GM19025 (cell line): ENCODE measurements around the gene TIMM13.
"Not testable (repeated sequence)": the region's sequence is repeated elsewhere in the genome, so short reads cannot be mapped to it uniquely, and the experiment has no call there.

Source experiments
- ATAC-seq: cut with Tn5 transposase; IDR thresholded peaks from one replicate; pipeline ENCODE4 v1.9.1; 2021; ENCODE audit warnings: mild to moderate bottlenecking, low read depth, moderate library complexity; ENCODE audit not compliant: unreplicated experiment

Gene TIMM13

DNA sequence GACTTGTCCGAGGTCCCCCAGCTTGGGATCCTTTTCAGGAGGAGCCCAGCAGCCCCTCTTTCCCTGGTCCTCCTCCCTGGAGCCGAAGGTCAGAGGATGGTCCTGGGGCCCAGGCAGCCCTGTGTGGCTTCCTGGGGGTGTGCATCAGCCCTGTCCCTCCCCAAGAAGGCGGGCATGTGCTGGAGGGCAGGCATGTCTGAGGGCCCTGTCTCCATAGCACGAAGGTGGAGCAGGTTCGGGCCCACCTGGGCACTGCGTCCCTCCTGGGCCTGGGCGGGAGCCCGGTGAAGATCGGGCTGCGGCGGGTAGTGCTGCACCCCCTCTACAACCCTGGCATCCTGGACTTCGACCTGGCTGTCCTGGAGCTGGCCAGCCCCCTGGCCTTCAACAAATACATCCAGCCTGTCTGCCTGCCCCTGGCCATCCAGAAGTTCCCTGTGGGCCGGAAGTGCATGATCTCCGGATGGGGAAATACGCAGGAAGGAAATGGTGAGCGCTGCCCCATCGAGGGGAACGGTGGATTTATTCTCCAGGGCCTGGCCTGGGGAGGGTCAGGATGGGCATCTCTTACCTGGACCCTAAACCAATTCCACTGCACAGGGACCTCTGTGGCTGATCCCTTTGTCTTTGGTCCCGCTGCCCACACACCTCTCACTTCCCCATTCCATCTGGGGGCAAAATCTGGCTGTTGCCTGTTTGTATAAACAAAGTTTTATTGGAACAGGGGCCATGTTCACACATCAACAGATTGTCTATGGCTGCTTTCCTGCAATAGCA is 10.9 kb downstream of the TIMM13 start:
- ATAC-seq: no peak

DNA sequence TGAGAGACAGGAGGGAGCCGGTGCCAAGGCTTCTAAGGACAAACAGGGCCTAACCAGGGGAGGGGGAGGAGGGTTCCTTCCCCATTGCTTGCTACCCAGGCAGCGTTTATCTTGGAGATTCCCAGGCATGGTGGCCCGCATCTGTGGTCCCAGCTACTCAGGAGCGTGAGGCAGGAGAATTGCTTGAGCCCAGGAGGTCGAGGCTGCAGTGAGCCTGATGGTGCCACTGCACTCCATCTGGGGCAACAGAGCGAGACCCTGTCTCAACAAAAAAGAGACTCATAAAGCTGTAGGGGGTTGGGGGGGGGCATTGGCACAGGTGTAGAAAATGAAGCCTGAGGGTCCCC is 11.4 kb downstream of the TIMM13 start:
- ATAC-seq: no peak

GRCh38 chr19:2415281-2415972 is 12.0 kb downstream of the TIMM13 start:
- ATAC-seq: no peak

DNA sequence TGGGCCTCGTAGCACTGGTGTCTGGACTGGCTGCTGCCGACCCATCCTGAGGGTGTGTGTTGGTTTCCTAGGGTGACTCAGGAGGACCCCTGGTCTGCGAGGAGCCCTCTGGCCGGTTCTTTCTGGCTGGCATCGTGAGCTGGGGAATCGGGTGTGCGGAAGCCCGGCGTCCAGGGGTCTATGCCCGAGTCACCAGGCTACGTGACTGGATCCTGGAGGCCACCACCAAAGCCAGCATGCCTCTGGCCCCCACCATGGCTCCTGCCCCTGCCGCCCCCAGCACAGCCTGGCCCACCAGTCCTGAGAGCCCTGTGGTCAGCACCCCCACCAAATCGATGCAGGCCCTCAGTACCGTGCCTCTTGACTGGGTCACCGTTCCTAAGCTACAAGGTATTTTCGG is 13.8 kb downstream of the TIMM13 start:
- no peak for ATAC-seq

DNA sequence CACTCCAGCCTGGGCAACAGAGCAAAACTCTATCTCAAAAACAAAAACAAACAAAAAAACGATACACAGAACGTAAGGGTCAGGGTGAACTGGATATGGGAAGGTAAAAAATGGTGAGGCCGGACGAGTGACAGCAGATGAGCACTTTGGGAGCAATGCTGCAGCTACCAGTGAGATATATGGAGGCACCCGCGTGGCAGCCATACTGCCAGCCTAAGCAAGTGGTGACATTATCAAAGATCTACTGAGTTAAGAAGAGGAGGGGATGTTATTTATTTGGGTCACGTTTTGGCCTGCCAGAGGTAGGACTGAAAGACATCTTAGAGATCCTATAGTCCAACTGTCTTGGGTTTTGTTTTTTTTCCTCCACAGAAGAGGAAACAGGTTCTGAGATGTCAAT is 14.2 kb downstream of the TIMM13 start:
- ATAC-seq: no peak

- no peak for ATAC-seq
These were observed 14.9 kb downstream of the TIMM13 start for GRCh38 chr19:2412449-2412848.

- ATAC-seq: no peak
These were observed 15.7 kb downstream of the TIMM13 start for GRCh38 chr19:2411709-2412108.

GRCh38 chr19:2410023-2410422 is 17.4 kb downstream of the TIMM13 start:
- no peak for ATAC-seq

- no peak for ATAC-seq
These were observed 18.0 kb downstream of the TIMM13 start for GRCh38 chr19:2409352-2409912.

DNA sequence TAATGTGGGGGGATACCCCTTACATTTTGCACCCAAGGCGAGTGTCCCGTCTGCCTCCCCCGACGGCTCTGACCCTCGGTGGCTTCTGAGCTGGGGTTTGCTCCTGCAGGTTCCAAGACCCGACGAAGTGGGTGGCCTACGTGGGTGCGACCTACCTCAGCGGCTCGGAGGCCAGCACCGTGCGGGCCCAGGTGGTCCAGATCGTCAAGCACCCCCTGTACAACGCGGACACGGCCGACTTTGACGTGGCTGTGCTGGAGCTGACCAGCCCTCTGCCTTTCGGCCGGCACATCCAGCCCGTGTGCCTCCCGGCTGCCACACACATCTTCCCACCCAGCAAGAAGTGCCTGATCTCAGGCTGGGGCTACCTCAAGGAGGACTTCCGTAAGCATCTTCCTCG is 19.1 kb downstream of the TIMM13 start:
- ATAC-seq: no peak

- ATAC-seq: no peak
These were observed 27.8 kb downstream of the TIMM13 start for GRCh38 chr19:2399582-2399981.

DNA sequence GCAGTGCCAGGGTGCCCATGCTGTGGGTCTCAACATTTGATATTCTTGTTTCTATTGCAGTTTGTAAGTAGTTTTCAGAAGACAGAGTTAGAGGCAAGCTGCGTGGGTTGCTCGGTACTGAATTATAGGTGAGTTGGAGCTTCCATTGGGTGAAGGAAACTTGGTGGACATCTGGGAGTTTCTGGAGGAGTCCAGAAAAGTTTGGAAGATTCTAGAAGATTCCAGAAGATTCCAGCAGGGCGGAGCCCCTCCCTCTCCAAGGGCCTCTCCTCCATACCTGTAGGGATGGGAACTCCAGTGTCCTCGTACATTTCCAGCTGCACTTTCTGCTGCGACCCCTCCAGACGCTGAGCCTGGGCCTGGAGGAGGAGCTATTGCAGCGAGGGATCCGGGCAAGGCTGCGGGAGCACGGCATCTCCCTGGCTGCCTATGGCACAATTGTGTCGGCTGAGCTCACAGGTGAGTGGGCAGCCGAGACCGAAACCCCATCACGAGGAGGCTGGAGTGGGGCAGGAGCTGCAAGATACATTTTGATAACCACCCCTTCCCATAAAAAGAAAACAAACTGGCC is 28.6 kb downstream of the TIMM13 start:
- no peak for ATAC-seq

- ATAC-seq: not testable (repeated sequence)
These were observed 30.2 kb downstream of the TIMM13 start for GRCh38 chr19:2397173-2397572.

GRCh38 chr19:2395293-2395829 is 32.0 kb downstream of the TIMM13 start:
- ATAC-seq: not testable (repeated sequence)

GRCh38 chr19:2394442-2395292 is 32.7 kb downstream of the TIMM13 start:
- no peak for ATAC-seq

DNA sequence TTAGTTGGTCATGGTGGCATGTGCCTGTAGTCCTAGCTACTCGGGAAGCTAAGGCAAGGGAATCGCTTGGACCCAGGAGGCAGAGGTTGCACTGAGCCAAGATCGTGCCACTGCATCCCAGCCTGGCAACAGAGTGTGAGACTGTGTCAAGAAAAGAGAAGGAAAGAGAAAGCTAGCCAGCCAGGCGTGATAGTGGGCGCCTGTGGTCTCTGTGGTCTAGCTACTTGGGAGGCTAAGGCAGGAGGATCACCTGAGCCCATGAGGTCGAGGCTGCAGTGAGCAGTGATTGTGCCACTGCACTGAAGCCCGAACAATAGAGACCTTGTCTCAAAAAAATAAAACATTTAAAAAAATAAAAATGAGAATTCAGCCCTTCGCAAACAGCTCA is 33.3 kb downstream of the TIMM13 start:
- ATAC-seq: no peak

DNA sequence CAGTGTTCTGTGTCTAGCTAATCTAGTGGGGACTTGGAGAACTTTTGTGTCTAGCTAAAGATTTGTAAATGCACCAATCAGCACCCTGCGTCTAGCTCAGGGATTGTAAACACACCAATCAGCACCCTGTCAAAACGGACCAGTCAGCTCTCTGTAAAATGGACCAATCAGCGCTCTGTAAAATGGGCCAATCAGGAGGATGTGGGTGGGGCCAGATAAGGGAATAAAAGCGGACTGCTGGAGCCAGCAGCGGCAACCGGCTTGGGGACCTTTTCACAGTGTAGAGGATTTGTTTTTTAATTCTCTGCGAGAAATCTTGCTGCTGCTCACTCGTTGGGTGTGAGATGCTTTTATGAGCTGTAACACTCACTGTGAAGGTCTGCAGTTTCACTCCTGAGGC is 34.5 kb downstream of the TIMM13 start:
- ATAC-seq: not testable (repeated sequence)

GRCh38 chr19:2392366-2392765 is 35.0 kb downstream of the TIMM13 start:
- no peak for ATAC-seq

DNA sequence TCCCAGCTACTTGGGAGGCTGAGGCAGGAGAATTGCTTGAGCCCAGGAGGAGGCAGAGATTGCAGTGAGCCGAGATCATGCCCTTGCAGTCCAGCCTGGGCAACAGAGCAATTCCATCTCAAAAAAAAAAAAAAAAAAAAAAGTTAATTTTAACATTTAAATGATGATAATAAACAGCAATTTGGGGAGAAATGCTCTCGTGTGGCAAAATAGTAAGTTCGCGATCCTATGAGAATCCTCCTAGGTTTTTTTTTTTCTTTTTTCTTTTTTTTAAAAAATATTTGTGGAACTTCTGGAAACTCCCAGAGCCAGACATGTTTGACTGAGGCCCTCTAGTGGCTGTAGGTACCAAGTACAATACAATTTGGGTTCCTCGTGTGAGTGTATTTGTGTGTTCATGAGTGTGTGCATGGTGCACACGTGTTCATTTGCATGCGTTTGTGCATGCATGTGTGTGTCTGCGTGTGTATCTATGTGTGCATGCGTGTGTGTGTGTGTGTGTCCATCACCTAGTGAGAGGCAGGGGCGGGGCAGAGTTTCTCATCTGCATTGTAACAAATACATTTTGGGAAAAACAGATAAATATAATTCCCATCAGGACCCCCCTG is 36.2 kb downstream of the TIMM13 start:
- ATAC-seq: no peak

GRCh38 chr19:2389594-2389993 is 37.8 kb downstream of the TIMM13 start:
- ATAC-seq: no peak
